ENCODE measurements around the gene CACNB3. TPM values are rescaled to one million over a fixed set of nuclear protein-coding genes. Genes with fewer than 3 reads are reported as not detected.

Gene CACNB3
- total RNA-seq, 4 donors from 2014 or later = 10.2 to 47.0 (median 35.6) TPM

- no peaks in the 10 kb centered on the region for H3K36me3 ChIP-seq
- peak overlapping the region in 3 of 4 donors; percentile 21 to 63 (median 35) for H3K27ac ChIP-seq
- H3K27me3 ChIP-seq = no peaks in the 10 kb centered on the region
- no peak for TF ChIP-seq CTCF (IDR thresholded peaks at IDR 0.05)
- no peak for TF ChIP-seq POLR2A (IDR thresholded peaks at IDR 0.05)
- H3K9me3 ChIP-seq = no peaks in the 10 kb centered on the region
- H3K4me3 ChIP-seq = no peak overlapping the region
- peaks cover 0 to 30% (median 4%) of the 10 kb centered on the region in 4 donors for H3K4me1 ChIP-seq
- no peak for DNase-seq
Measured at GRCh38 chr12:48811437-48812090, 6.7 kb upstream of the CACNB3 start.

GRCh38 chr12:48812389-48812788 is 5.9 kb upstream of the CACNB3 start:
- Histone ChIP-seq H3K4me3 (no peak overlapping the region), H3K27ac (peak overlapping the region in 3 of 4 donors; percentile 6 to 48 (median 19)), H3K9me3 (no peaks in the 10 kb centered on the region), H3K27me3 (no peaks in the 10 kb centered on the region), H3K36me3 (no peaks in the 10 kb centered on the region), H3K4me1 (peaks cover 0 to 34% (median 4%) of the 10 kb centered on the region in 4 donors)
- TF ChIP-seq CTCF (IDR thresholded peaks at IDR 0.05) = no peak
- no peak for TF ChIP-seq POLR2A (IDR thresholded peaks at IDR 0.05)
- DNase-seq = no peak

GRCh38 chr12:48813465-48814261 is 4.6 kb upstream of the CACNB3 start:
- peak overlapping the region; percentile 69 to 86 (median 80) for H3K4me3 ChIP-seq
- no peaks in the 10 kb centered on the region for H3K36me3 ChIP-seq
- TF ChIP-seq CTCF (IDR thresholded peaks at IDR 0.05) = no peak
- no peak for TF ChIP-seq POLR2A (IDR thresholded peaks at IDR 0.05)
- H3K4me1 ChIP-seq = peaks cover 0 to 41% (median 7%) of the 10 kb centered on the region in 4 donors
- H3K27ac ChIP-seq = peak overlapping the region; percentile 77 to 93 (median 87)
- DNase-seq = no peak
- H3K27me3 ChIP-seq = no peaks in the 10 kb centered on the region
- H3K9me3 ChIP-seq = no peaks in the 10 kb centered on the region

- H3K36me3 ChIP-seq = no peaks in the 10 kb centered on the region
- peak; percentile 89 to 95 (median 94) for DNase-seq
- peak overlapping the region; percentile 77 to 93 (median 87) for H3K27ac ChIP-seq
- H3K9me3 ChIP-seq = no peaks in the 10 kb centered on the region
- peak; percentile 57 to 66 for TF ChIP-seq POLR2A (IDR thresholded peaks at IDR 0.05)
- peak; percentile 98 to 100 (median 100) for TF ChIP-seq CTCF (IDR thresholded peaks at IDR 0.05)
- H3K27me3 ChIP-seq = no peaks in the 10 kb centered on the region
- peak overlapping the region; percentile 69 to 86 (median 80) for H3K4me3 ChIP-seq
- H3K4me1 ChIP-seq = peaks cover 0 to 41% (median 7%) of the 10 kb centered on the region in 4 donors
Measured at GRCh38 chr12:48814262-48815125, 3.8 kb upstream of the CACNB3 start.
